H9 (cell line): Measurements from ENCODE around the gene SNX18. TPM values are rescaled to one million over a fixed set of nuclear protein-coding genes. Genes with fewer than 3 reads are reported as not detected.

Source experiments
- DNase-seq: peaks from one replicate; pipeline ENCODE4 v3.0.0-alpha.2; 2017
- H2AFZ ChIP-seq: one replicate; pipeline ENCODE4 v1.6.1; 2013; ENCODE audit warnings: mild to moderate bottlenecking, low read length, control low read depth, moderate library complexity
- H2AK5ac ChIP-seq: 2 replicates; pipeline ENCODE4 v1.6.1; 2013; ENCODE audit warnings: low read length, control low read depth, mixed read lengths; ENCODE audit not compliant: insufficient read length
- H2BK120ac ChIP-seq: one replicate; pipeline ENCODE4 v1.6.1; 2013; ENCODE audit warnings: low read depth, mild to moderate bottlenecking, low read length, control low read depth, inconsistent platforms; ENCODE audit not compliant: poor library complexity, severe bottlenecking
- H2BK12ac ChIP-seq: 2 replicates; pipeline ENCODE4 v1.6.1; 2013; ENCODE audit warnings: low read length, control low read depth, mixed read lengths, low read depth; ENCODE audit not compliant: insufficient read length
- H2BK15ac ChIP-seq: 2 replicates; pipeline ENCODE4 v1.6.1; 2013; ENCODE audit warnings: low read depth, low read length, control low read depth
- H2BK20ac ChIP-seq: one replicate; pipeline ENCODE4 v1.6.1; 2013; ENCODE audit warnings: low read depth, mild to moderate bottlenecking, low read length, control low read depth, inconsistent platforms; ENCODE audit not compliant: poor library complexity, severe bottlenecking
- H2BK5ac ChIP-seq: 2 replicates; pipeline ENCODE4 v1.6.1; 2013; ENCODE audit warnings: low read length, control low read depth, mixed read lengths; ENCODE audit not compliant: insufficient read length
- H3K14ac ChIP-seq: 2 replicates; pipeline ENCODE4 v1.6.1; 2013; ENCODE audit warnings: low read length, control low read depth; ENCODE audit not compliant: insufficient read depth
- H3K18ac ChIP-seq: 2 replicates; pipeline ENCODE4 v1.6.1; 2013; ENCODE audit warnings: low read depth, mild to moderate bottlenecking, mixed read lengths, low read length, control low read depth; ENCODE audit not compliant: insufficient read length
- H3K23ac ChIP-seq: 2 replicates; pipeline ENCODE4 v1.6.1; 2013; ENCODE audit warnings: low read length, control low read depth, mixed read lengths, low read depth; ENCODE audit not compliant: insufficient read length
- H3K23me2 ChIP-seq: 2 replicates; pipeline ENCODE4 v1.6.1; 2013; ENCODE audit warnings: low read depth, mild to moderate bottlenecking, mixed read lengths, low read length, control low read depth; ENCODE audit not compliant: insufficient read length, poor library complexity, severe bottlenecking
- H3K27ac ChIP-seq: 2 replicates; pipeline ENCODE4 v1.5.1; 2013; ENCODE audit warnings: low read length, control low read depth, mixed read lengths, low read depth; ENCODE audit not compliant: insufficient read length
- H3K27me3 ChIP-seq: 2 replicates; pipeline ENCODE4 v1.6.1; 2013; ENCODE audit warnings: low read length, control low read depth, inconsistent platforms; ENCODE audit not compliant: insufficient read depth
- H3K4ac ChIP-seq: 2 replicates; pipeline ENCODE4 v1.6.1; 2013; ENCODE audit warnings: low read depth, mild to moderate bottlenecking, control low read depth, inconsistent platforms, low read length, moderate library complexity
- H3K4me1 ChIP-seq: 2 replicates; pipeline ENCODE4 v1.6.1; 2013; ENCODE audit warnings: low read length, control low read depth, inconsistent platforms; ENCODE audit not compliant: insufficient read depth
- H3K4me2 ChIP-seq: 2 replicates; pipeline ENCODE4 v1.6.1; 2013; ENCODE audit warnings: low read length, control low read depth, mixed read lengths; ENCODE audit not compliant: insufficient read length, insufficient read depth
- H3K56ac ChIP-seq: 2 replicates; pipeline ENCODE4 v1.6.1; 2013; ENCODE audit warnings: low read depth, mild to moderate bottlenecking, mixed read lengths, low read length, control low read depth; ENCODE audit not compliant: insufficient read length
- H3K79me1 ChIP-seq: 2 replicates; pipeline ENCODE4 v1.6.1; 2013; ENCODE audit warnings: low read depth, mild to moderate bottlenecking, moderate library complexity, low read length, control low read depth, inconsistent platforms; ENCODE audit not compliant: insufficient read depth, poor library complexity, severe bottlenecking
- H3K79me2 ChIP-seq: 2 replicates; pipeline ENCODE4 v1.6.1; 2013; ENCODE audit warnings: low read length, control low read depth, inconsistent platforms; ENCODE audit not compliant: insufficient read depth
- H3K9ac ChIP-seq: 2 replicates; pipeline ENCODE4 v1.6.1; 2013; ENCODE audit warnings: low read length, control low read depth, mixed read lengths; ENCODE audit not compliant: insufficient read length; ENCODE audit errors: extremely low read depth
- H3K9me3 ChIP-seq: one replicate; pipeline ENCODE4 v1.6.1; 2013; ENCODE audit warnings: low read depth, low read length, inconsistent platforms; ENCODE audit not compliant: control insufficient read depth
- H3T11ph ChIP-seq: one replicate; pipeline ENCODE4 v1.6.1; 2013; ENCODE audit warnings: mild to moderate bottlenecking, low read length, control low read depth, inconsistent platforms
- H4K20me1 ChIP-seq: one replicate; pipeline ENCODE4 v1.6.1; 2013; ENCODE audit not compliant: control insufficient read depth, insufficient read length, insufficient read depth
- H4K5ac ChIP-seq: 2 replicates; pipeline ENCODE4 v1.6.1; 2013; ENCODE audit warnings: low read depth, mild to moderate bottlenecking, mixed read lengths, low read length, control low read depth; ENCODE audit not compliant: insufficient read length
- H4K8ac ChIP-seq: replicated peaks from 2 replicates; pipeline ENCODE4 v1.6.1; 2013; ENCODE audit warnings: low read length, control low read depth, mixed read lengths, low read depth; ENCODE audit not compliant: insufficient read length
- H4K91ac ChIP-seq: 2 replicates; pipeline ENCODE4 v1.6.1; 2013; ENCODE audit warnings: low read depth, mild to moderate bottlenecking, moderate library complexity, mixed read lengths, low read length, control low read depth; ENCODE audit not compliant: insufficient read length
- H3K27ac Mint-ChIP-seq, 3 experiments: 2 replicates in 2 of 3; 3 replicates in 1 of 3; pipeline ENCODE4 v1.8.0; 2020 to 2021; ENCODE audit warnings: mixed read lengths in 3 of 3, mild to moderate bottlenecking in 1 of 3, moderate library complexity in 1 of 3
- H3K27me3 Mint-ChIP-seq: 2 replicates; pipeline ENCODE4 v1.8.0; 2021; ENCODE audit warnings: low read depth, mild to moderate bottlenecking, moderate library complexity, mixed read lengths
- H3K36me3 Mint-ChIP-seq, 3 experiments: 2 replicates in 2 of 3; 3 replicates in 1 of 3; pipeline ENCODE4 v1.8.0; 2020 to 2021; ENCODE audit warnings: low read depth in 3 of 3, mixed read lengths in 3 of 3; ENCODE audit not compliant: insufficient read depth in 1 of 3
- H3K4me1 Mint-ChIP-seq, 2 experiments: 2 replicates each; pipeline ENCODE4 v1.8.0; 2020; ENCODE audit warnings: mixed read lengths in 2 of 2
- H3K4me3 Mint-ChIP-seq, 2 experiments: 2 replicates in 1 of 2; 3 replicates in 1 of 2; pipeline ENCODE4 v1.8.0; 2020 to 2021; ENCODE audit warnings: mild to moderate bottlenecking in 2 of 2, mixed read lengths in 2 of 2, moderate library complexity in 1 of 2
- H3K9me3 Mint-ChIP-seq, 2 experiments: 2 replicates in 1 of 2; 3 replicates in 1 of 2; pipeline ENCODE4 v1.8.0; 2020; ENCODE audit warnings: mild to moderate bottlenecking in 2 of 2, mixed read lengths in 2 of 2, moderate library complexity in 1 of 2
- CTCF ChIP-seq: fragments of 200-600 bp; sonication (generic); conservative IDR thresholded peaks from 3 replicates; pipeline ENCODE4 v1.8.0; 2021; ENCODE audit warnings: antibody characterized with exemption, mild to moderate bottlenecking
- WGBS: extraction: QIAGEN DNeasy Blood & Tissue Kit; methylation state at CpG from one replicate; pipeline ENCODE4 v1.1.7; 2013; ENCODE audit warnings: missing lambda C conversion rate, low lambda C conversion rate, mixed read lengths; ENCODE audit not compliant: insufficient read length; ENCODE audit errors: extremely low coverage; 5-methylcytosine and 5-hydroxymethylcytosine counted together
- total RNA-seq: library from RNA; stranded (reverse); gene quantifications from 2 replicates; pipeline ENCODE4 v1.2.1, GENCODE V29; 2021

The SNX18 gene
- total RNA-seq, 1 experiment from 2014 or later, result 17.2 TPM

GRCh38 chr5:54514291-54514690, 3.3 kb upstream of the SNX18 start:
- Mint-ChIP-seq H3K36me3 (peaks cover under 1 to 14% (median 9%) of the 10 kb centered on the region in 3 experiments; a peak in 4 of 7 replicates), H3K4me3 (no peak overlapping the region), H3K9me3 (peaks cover 5 to 6% of the 10 kb centered on the region in 2 experiments; a peak in 3 of 5 replicates), H3K27me3 (peaks cover 23% of the 10 kb centered on the region), H3K4me1 (peaks cover 10 to 16% of the 10 kb centered on the region in 2 experiments), H3K27ac (no peak overlapping the region)
- H3K14ac ChIP-seq, result no peak overlapping the region
- no peak overlapping the region for H2AK5ac ChIP-seq
- WGBS, result no CpG with 5 or more reads among the region's 4 CpGs
- no peak overlapping the region for H2BK5ac ChIP-seq
- peaks cover 7% of the 10 kb centered on the region for H3K23me2 ChIP-seq
- no peaks in the 10 kb centered on the region for H3K9me3 ChIP-seq
- H3K4me1 ChIP-seq, result 0 out of 2 replicates have a peak, but pooled peaks cover 2% of the 10 kb centered on the region
- H4K8ac ChIP-seq, result no peak overlapping the region
- H3K18ac ChIP-seq, result no peak overlapping the region
- H2BK12ac ChIP-seq, result no peak overlapping the region
- H2AFZ ChIP-seq, result no peak overlapping the region
- no peak overlapping the region for H3K4me2 ChIP-seq
- H4K5ac ChIP-seq, result no peak overlapping the region
- no peak overlapping the region for H3K23ac ChIP-seq
- H3K79me2 ChIP-seq, result no peaks in the 10 kb centered on the region
- no peaks in the 10 kb centered on the region for H3K79me1 ChIP-seq
- H3K27me3 ChIP-seq, result peaks cover 3% of the 10 kb centered on the region; the same call in 1 of the 2 replicates
- DNase-seq, result no peak
- H3T11ph ChIP-seq, result no peak overlapping the region
- no peaks in the 10 kb centered on the region for H4K20me1 ChIP-seq
- H3K56ac ChIP-seq, result no peak overlapping the region
- H3K9ac ChIP-seq, result no peak overlapping the region
- H3K27ac ChIP-seq, result no peak overlapping the region
- no peak overlapping the region for H2BK120ac ChIP-seq
- no peak overlapping the region for H3K4ac ChIP-seq
- H4K91ac ChIP-seq, result no peak overlapping the region
- no peak overlapping the region for H2BK20ac ChIP-seq
- H2BK15ac ChIP-seq, result no peak overlapping the region
- no peak for TF ChIP-seq CTCF
